ACHN (cell line): ENCODE data around the gene CMTM2.

Experiments used
- DNase-seq: peaks from one replicate; pipeline ENCODE4 v3.0.0-alpha.2; 2015
- in situ Hi-C: cut with HindIII; loops from 2 replicates; pipeline ENCODE4 v1.10.0; 2017; ENCODE audit warnings: low sequenced_read_pairs, low pct_ligation_motif_present, low pct_unique_long_range_greater_than_20kb

CMTM2 gene, protein sequence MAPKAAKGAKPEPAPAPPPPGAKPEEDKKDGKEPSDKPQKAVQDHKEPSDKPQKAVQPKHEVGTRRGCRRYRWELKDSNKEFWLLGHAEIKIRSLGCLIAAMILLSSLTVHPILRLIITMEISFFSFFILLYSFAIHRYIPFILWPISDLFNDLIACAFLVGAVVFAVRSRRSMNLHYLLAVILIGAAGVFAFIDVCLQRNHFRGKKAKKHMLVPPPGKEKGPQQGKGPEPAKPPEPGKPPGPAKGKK

DNA sequence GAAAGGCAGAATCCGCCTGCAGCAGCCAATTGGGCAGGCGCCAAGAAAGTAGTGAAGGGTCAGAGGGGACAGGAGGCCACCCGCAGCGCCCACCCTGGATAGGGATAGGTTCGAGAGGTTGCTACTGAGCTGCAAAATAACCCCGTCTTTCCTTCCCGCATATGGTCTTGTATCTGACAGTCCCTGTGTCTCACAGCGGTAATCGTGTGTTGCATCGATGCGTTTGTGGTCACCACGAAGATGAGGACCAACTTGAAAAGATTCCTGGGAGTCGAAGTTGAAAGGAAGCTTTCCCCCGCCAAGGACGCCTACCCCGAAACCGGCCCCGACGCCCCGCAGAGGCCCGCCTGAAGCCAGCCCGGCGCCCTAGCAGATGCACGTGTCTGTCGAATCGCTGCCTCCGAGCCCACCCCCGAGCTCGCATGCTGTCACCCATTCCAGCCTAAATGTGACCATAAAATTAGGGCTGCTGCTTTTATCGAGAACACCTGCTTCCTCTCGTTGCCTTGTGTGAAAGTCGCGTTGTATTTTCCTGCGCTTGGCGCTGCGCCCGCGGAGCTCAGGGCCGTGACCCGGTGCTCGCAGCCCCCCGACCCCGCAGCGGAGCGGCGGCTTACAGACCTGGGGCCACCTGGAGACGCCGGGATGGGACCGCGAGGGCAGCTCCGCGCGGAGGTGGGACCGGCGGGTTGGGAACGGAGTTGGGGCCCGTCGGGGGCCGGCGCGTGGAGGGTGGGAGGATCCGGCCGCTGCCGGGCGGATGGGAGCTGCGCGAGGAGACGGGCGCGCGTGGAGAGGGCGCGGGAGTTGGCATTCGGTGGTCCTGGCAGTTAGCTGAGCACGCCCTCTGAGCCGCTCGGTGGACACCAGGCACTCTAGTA is at the start of gene CMTM2:
Gene CMTM2 (plus strand): TSS at position 813 of the 881 bp plus-strand sequence. CDS start 145 bp downstream, outside the sequence.
- no peak for DNase-seq
- in situ Hi-C loops: no loop called here

DNA sequence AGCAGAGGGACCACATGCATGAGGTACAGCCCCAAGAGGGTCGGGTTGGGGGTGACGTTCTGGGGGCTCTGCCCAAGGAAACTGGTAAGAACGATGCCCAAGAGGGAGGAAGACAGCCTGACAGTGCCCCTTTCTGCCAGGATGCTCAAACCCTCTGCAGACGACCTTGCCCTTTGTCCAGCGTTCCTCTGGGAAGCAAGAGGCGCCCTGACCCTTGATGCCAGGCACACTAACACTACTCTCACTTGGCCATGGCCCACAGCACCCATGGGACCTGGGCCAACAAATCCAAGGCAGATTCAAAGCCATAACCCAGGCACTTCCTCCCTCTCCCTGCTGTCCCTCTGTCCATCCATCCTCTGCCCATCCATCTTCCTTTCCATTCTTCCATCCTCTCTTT is 49.8 kb upstream of the CMTM2 start:
- in situ Hi-C loops: no loop called here
- DNase-seq: no peak

DNA sequence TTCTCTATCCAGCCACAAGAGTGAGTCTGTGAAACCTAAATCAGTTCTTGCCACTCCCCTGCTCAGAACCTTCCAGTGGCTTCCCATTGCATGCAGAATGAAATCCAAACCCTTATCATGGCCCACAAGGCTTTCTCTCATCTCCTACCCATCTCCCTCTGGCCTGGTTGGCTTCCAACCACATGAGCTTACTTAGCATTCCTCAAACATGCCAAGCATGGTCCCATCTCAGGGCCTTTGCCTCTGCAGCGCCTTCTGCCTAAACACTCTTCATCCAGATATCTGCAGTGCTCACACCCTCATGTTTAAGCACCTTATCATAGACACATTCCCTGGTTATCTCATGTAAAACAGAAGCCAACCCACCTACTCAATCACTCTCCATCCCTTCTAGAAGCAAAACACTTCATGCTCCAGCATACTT is 44.9 kb upstream of the CMTM2 start:
- in situ Hi-C loops: no loop called here

DNA sequence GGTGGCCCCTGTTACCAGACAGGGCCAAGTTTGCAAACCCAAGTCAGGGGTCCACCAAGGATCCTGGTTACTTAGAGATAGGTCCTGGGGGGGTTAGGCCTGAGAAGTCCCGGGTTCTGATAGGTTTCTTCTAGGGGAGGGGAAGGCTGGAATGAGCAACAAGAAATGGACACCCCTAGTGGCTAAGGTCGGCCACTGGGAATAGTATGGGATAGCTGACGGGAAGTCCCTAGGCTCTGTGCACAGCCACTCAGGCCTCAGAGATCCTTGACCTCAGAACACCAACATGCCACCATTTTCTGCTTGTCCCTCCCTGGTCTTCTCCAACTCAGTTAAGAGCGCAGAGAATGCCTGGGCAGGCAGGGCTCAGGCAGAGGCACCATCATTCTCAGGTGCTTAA is 42.7 kb upstream of the CMTM2 start:
- no peak for DNase-seq
- in situ Hi-C loops: no loop called here

More for the DNA sequence above, 44.9 kb upstream of the CMTM2 start:
- no peak for DNase-seq

DNA sequence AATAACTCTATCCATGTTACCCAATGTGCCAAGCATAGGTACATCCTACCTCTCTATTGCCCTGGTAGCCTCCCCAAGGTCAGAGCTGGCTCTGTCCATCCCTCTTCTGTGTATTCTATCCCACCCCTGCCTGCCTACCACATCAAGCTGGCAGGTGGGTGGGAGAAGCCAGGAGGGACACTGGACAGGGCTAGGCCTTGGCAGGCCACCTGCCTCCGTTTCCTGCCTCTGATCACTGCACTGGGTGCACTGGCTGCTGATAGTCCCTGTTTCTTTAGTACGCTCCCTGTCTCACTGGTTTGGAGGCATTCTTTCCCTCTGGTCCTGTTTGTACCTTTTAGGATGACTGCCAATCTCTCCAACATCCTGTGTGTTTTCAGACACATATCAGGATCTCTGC is 42.0 kb upstream of the CMTM2 start:
- DNase-seq: no peak
- in situ Hi-C loops: no loop called here

DNA sequence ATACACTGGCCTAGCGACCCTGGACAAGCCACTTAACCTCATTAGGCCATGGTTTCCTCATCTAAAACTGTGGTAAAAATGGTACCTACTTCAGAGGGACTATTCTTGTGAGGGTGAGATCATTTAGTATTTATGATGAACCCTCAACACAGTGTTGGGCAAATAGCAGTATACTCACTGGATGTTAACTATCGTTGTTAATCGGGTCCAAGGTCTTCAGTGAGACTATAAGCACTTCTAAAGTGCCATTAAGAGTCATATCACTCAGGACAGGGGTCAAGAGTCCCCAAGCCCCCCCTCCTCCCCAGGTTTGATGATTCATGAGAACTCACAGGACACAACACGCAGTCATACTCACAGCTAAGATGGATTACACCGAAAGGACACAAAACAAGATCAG is 40.4 kb upstream of the CMTM2 start:
- in situ Hi-C loops: no loop called here
- DNase-seq: no peak

DNA sequence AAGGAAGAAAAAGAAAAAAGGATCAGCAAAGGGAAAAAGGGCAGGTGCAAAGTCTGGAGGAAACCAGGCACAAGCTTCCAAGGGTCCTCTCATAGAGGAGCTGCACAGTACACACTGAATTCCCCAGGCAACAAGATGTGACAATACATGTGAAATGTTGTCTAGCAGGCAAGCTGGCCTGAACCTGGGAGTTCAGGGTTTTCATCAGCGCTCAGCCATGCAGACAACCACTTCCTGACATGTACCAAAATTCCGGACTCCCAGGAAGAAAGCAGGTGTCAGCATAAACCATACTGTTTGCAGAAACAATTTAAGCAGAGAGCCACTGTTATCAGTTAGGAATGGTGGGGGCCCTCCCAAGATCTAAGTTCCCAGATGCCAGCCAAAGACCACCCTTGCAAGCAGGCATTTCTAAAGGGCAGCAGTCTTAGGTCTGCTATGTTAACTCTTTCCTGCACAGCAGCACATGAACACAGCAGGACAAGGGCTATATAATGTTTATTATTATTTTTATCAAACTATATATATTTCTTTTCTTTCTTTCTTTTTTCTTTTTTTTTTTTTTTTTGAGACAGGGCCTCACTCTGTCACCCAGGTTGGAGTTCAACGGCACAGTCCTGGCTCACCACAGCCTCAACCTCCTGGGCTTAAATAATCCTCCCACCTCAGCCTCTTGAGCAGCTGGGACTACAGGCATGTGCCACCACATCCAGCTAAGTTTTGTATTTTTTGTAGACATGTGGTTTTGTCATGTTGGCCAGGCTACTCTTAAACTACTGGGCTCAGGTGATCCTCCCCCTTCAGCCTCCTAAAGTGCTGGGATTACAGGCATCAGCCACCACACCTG is 39.4 kb upstream of the CMTM2 start:
- peak; percentile 84 for DNase-seq
- in situ Hi-C loops: no loop called here

DNA sequence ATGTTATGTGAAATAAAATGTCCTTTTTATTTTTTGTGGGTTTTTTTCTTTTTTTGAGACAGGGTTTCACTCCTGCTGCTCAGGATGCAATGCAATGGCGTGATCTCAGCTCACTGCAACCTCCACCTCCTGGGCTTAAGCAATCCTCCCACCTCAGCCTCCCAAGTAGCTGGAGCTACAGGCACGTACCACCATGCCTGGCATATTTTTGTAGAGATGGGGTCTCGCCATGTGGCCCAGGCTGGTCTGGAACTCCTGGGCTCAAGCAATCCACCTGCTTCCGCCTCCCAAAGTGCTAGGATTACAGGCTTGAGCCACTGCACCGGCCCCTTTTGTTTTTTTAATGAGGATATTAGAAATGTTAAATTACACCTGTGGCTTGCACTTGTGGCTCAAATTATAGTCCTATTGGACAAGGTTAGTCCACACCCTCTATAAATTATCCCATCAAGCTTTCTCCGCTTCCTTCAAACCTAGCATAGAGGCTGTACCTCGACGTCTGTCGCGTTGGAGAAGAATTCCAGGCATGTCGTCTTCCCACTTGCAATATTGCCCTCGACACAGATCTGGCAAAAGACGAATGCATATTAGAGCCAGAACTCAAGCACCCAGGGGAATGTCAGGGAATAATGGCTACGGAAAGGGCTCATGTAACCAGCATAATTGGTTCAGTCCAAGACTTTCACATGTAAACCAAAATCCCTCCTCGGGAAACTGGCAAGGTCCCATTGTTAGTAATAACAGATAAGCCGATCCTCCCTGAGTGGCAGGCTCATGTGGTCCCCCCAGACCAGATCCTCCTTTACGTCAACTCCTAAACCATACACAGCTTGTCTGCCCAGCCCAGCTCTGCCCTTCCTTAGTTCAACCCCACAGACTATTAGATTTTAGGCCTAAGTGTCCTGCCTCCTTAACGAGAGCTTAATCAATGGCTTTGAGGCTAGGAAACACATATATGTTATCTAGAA is 37.6 kb upstream of the CMTM2 start:
- no peak for DNase-seq
- in situ Hi-C loops: no loop called here

DNA sequence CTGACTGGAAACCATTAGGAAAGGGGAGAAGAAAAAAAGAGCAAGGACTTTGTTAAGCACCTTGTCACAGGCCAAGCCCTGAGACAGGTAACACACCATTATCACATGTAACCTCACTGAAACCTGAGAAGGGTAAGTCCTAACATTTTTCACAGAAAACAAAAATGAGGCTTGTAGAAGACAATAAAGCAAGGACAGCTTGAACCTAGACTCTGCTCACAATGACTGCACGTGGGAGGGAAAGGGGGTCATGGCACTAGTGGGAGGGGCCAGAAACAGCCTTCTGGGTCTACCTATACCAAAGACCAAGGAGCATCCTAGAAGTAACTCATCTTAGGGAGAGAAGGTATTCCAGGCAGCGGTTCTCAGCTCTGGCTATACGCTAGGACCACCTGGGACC is 36.9 kb upstream of the CMTM2 start:
- in situ Hi-C loops: no loop called here
- DNase-seq: no peak

DNA sequence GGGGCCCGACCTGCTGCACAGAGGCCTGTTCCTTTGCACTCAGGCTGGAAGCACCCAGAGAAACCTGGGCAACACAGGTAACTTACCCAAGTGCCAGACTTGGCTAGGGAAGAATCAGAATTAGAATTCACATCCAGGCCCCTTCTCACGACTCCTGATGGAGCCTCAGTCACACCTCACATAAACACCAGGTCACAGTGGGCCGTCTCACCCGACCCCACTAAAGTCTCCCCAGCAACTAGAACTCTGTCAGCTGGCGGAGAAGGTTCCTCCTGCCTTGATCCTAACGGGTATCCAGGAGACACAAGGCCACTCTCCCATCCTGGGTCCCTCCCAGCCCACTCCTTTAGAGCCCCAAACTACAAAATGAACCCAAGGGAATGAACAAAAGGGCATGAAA is 35.7 kb upstream of the CMTM2 start:
- no peak for DNase-seq
- in situ Hi-C loops: no loop called here

DNA sequence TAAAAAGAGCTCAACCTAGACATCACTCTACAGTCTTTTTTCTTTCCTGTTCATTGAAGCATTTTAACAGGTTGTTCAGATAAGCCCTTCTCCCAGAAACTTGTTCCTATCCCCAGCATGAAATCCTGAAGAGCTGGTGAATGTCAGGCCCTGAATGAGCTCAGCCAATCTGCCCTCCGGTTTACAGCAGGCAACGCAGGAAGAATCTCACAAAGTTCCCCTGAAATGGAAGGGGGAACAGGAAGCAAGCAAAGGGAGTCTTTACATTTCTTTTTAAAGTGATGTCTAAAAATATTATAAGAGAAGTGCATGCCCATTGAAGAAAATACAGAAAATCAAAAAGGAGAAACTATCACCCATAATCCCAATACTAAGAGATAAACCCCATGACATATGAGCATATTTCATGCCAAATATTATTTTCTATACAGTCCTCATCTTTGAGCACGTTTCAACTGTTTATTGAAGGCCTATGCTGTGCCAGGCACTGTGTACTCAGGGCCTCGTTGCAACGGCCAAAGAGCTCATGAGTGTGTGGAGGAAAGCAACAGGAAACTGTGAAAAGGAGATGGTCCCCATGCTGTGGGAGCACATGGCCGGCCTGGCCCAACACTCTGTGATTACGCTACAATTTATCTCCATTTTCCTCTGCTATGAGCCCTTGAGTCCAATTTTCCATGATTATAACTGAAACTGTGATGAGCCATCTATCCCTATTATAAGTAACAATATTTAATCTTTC is 35.1 kb upstream of the CMTM2 start:
- DNase-seq: no peak
- in situ Hi-C loops: no loop called here

DNA sequence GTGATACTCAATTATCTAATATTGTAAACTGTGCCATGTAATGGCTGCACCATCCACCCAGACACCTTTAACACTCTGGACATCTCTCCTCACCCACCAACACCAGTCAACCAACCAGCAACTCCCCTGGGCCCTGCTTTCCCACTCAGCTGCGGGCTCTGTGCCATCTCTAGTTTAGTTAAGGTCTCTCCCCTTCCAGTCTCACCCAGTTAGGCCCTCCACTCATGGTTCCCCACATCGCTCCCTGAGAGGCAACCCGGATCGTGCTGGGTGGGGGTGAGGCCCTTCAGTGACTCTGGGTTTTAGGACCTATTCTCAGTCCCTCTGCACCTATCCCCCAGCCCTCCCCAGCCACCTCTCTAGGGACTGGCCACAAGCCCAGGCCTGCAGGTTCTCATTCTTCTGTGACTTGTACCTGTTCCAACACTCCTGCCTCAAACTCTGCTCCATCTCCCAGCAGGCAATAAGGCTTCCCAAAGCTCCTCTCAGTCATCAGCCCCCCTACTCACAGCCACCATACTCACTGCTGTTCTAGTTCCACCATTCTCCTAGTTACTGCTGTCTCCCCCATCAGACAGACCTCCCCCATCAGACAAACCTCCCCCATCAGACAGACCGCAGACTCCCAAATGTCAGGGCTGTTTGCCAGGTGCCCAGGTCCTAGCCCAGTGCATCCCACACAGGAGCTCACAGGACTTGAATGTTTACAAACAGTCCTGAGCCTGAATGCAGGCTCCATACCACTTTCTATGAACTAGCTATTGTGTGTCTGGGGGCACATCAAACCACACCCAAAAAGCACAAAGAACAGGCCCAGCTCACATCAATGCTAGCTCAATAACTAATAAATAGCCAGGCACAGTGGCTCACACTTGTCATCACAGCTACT is 31.9 kb upstream of the CMTM2 start:
- DNase-seq: no peak
- in situ Hi-C loops: no loop called here

DNA sequence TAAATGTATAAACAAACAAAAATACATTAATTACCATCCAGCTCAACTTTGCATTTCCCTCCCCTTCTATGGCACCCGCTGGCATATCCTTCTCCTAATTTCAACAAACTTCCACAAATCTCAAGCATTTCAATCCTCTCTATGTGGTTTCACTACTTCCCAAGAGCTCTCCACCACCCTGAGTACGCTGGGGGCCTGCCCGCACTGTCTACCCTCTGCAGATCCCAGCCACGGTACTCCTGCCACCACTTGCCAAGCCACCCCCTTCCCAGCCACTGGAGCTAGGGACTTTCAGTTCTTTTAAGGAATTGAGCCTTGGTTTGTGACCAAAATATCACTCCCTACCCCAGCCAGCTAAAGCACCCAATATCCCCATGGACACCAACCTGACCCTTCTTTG is 31.2 kb upstream of the CMTM2 start:
- in situ Hi-C loops: no loop called here
- no peak for DNase-seq

DNA sequence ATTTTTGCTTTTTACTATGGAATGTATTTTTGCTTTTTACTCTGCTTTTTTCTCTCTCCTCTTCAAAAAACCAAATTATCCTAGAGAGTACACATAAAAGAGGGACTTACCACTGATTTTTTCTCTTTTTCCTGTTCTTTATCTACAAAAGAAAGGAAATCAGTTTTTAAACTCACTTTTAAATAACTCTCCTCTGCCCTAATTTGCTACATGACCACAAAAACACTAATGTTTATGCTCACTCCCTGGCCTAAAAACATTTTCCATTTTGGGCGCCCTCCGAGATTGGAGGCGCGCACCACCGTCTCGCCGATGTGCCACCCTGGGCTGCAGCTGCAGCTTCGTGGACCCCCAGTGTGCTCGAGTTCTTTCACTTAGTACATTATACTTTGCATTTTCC is 30.4 kb upstream of the CMTM2 start:
- no peak for DNase-seq
- in situ Hi-C loops: no loop called here

DNA sequence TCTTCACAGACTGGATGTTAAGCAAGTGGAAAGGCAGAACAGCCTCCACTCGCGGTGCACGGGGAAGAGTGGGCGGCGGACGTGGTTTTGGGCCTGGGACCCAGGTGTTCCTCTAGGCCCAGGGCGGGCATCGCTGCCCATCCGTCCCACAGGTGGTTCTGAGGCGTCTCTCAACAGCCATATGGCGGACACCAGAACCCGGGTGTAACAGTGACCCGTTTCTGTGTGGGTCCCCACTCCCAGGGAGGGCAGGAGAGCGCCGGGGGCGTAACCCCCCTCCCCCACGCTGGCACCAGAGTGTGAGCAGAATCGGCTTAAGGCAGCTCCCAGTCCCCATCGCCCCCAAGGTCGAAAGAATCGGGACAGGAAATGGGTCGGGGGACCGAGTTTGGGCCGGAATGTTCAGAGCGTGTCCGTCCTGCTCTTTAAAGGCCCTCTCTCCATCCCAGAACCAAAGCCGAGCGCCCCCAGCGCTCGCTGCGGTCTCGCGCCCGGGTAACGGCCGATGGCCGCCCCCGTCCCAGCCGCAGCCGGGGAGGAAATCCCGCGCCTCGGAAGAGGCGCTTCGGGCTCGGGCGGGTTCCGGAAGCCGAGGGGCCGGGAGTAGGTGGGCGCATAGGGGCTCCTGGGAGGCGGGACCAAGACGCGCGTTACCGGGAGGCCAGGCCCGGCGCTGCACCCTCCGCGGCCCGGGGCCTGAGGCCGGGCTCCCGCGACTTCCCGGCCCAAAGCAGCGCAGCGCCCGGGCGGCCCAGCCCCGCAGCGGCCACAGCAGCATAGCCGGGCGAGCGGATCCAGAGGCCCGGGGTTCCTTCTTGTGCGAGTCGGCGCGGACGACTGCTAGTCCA is 29.8 kb upstream of the CMTM2 start, which contains the start of gene TK2:
Gene TK2 (minus strand): TSS at position 839 of the 848 bp plus-strand sequence. CDS start 61 bp downstream, at position 778.
- peak; percentile 69 for DNase-seq

DNA sequence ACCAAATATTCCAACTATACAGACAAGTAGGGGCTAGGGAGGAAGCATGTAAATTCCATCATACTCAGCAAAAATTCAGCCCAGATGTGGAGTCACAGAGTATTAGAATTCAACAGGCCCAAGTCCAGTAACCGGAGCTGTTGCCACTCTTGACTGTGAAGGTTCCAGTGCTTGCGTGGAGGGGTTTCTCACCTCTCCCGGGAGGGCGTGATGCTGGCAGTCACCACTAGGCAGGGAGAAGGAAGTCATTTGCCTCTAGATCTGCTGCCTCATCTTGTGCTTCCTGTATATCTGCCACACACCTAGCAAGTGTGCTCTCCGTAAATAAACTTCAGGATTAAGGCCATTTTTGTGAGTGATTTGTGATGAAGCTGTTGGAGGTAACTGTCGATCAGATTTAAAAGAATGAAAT is 27.9 kb upstream of the CMTM2 start:
- in situ Hi-C loops: no loop called here
- peak; percentile 78 for DNase-seq

More for the DNA sequence above, 29.8 kb upstream of the CMTM2 start, which contains the start of gene TK2:
- in situ Hi-C loops: no loop called here
